GM21723 (cell line): ENCODE data around the gene KAZN.

Experiments used
- ATAC-seq: cut with Tn5 transposase; IDR thresholded peaks from one replicate; pipeline ENCODE4 v1.9.1; 2021; ENCODE audit warnings: mild to moderate bottlenecking, moderate library complexity; ENCODE audit not compliant: unreplicated experiment

Gene KAZN

DNA sequence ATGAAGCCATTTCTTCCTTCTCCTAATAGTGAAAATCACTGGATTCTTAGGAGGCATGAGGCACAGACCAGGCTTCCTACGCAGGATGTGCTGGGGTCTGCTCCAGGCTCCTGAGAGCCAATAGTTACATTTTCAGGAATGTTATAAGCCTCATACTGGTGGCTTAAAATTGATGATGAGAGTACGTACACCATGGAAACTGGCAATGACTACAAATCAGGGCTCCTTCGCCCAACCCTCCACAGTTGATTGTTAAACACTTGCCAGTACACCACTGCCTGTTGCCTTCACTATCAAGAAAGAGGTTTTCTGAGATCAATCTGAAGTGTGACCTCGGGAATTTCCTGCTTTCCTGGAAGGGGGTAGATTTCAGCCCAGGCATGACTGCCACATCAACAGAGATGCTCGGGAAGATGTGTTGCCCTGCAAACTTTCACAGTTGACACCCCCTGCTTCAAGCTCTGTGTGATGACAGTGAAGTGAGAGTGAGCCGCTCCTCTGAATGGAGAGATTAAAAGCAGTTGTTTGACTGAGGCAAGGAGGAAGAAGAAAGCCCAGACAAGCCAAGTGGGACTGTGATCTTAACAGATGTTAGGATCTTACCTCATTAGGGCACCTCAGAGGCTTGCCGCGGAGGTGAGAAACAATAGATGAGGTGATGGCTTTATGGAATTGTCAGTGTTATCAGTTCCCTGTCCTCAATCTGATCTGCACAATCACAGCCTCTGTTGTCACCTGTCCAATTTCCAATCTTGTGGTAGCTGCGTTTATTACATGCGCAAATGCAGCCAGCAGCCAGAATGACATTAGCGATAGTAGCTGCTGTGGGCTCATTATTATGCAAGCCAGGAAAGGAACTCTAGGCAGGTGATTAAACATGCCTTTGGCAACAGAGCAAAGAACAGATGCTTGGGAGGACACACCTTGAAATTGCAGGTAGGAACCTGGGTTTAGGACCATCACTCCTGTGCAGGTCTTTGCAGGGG lies 277.3 kb downstream of the KAZN start:
- ATAC-seq: no peak

DNA sequence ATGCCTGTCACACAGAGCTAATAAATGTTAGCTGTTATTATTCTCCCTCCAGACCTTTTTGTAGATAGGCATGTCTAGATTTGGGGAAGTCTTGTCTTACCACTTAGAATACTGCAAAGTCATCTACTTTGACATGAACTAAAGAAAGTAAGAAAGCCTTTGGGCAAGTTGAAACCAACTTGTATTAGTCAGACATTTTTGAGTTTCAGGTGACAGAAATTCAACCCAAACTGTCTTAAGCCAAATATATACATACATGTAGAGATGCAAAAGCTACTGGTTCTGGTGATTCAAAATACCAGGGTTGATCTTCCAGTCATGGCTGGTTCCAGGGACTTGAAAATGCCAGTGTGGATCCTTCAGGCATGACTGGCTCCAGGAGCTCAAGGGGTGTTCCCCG lies 278.3 kb downstream of the KAZN start:
- ATAC-seq: no peak

DNA sequence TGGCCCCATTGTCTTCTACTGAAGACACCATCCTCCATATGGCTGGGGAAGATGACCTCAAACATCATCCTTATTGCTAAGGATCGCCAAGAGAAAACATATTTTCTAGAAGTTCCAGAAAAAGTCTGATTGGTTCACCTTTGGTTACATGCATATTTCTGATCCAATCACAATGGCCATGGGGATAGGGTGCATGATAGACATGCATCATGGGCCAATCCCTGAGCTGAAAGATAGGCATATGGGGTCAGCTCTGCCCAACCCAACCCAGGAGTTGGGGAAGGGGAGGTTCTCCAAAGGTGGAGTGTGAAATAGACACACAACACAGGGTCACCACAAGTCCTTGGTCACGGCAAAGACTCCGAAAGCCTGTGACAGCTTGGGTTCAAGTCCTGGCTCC lies 278.7 kb downstream of the KAZN start:
- no peak for ATAC-seq

DNA sequence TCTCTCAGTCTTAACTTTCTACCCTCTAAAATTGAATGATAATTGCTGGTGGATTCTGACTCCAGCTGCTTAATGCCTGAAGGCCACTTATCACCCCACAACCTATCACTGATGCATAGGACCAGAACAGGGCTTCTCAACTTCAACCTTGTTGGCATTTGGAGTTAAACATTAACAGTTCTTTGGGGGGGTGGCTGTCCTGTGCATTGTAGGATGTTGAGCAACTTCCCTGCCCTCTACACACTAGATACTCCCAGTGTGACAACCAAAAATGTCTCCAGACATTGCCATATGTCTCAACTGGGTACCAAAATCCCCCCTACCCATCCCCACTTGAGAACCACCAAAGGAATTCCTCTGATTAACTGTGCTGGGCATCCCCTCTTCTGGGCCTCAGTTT lies 279.6 kb downstream of the KAZN start:
- ATAC-seq: no peak

DNA sequence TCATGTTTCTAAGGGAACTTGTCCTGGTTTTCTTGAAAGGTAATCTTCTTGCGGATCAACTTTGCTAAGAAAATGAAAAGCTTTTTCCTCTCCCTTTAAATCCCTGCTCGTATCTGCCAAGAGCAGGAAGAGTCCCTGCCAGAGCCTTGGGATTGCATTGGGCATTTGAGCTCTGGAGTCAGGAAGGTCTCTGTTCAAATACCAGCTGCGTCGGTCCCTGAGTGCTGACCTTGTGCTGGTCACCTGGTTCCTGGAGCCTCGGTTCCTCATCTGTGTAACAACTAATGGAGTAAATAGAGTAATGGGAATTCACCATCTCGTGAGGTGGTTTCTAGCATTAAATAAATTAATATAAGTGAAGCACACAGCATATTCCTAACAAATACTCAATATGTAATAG lies 280.5 kb downstream of the KAZN start:
- no peak for ATAC-seq

DNA sequence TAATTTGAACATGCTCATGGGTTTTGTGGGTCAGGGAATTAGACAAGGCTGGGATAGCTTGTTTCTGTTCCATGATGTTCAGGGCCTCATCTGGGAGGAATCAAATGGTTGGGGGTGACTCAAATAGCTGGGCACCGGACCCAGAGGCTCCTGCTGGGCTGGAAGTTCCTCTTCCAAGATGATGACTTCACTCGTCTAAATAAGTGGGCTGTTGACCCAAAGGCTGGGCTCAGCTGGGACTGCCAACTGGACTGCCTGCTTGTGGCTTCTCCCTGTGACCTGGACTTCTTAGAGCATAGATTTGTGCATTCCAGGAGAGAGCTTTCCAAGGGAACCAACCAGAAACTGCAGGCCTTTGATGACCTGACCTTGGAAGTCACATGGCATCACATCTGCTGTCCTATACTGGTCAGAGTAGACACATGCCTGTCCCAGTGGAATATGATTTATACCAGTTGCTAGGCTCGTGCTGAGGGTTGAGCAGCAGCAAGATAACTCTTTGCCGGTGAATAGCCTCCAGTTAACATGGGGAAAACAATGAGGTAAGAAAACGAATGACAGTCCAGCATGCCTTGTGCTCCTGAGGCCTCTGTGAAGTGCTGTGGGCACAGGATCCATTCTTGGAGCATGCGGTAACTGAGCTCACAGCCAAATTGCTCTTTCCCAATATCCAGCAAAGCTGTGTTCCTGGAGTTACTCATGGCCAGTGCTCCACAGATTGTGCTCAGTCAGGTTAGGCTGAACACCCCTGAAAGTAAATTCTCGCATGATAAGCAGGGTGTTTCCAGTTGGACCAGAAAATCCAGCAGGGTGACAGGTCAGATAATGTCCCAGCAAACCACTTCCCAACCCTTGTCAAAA lies 282.2 kb downstream of the KAZN start:
- no peak for ATAC-seq

DNA sequence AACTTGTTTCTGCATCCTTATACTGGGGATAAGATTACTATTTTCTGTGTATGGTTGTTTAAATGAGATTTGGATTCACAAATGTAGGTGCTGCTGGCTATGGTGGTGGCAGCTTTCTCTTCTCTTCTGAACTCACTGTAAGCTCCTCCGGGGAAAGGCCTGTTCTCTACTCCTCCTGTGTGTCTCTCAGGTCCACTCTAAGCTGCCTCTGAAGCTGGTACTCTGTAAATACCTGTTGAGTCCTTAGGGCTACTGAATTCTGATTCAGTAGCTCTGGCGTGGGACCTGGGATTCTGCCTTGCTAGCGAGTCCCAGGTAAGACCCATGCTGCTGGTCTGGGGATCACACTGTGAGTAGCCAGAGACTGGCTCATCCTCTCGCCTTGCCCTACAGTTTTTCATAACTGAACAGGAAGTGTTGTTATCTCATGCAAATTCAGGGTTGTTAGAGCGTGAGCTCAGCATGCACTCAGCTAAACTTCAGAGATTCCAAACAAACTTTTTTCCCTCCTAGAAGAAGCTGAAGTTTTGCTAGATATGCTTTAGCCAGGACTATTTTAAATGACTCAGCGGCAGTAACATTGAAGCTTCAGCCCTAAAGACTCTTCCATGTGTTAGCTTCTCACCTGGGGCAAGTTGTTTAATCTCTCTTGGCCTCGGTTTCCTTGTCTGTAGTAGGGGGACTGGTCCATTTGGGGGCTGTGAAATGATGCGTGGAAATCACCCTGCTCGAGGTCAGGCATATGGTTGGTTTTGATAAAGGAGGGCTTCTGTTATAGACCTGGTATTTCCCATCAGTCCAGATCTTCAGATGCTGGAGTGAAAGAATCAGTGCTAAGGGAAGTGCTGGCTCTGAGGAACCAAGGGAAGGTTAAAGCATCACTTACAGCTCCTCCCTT lies 283.5 kb downstream of the KAZN start:
- ATAC-seq: peak; percentile 78

DNA sequence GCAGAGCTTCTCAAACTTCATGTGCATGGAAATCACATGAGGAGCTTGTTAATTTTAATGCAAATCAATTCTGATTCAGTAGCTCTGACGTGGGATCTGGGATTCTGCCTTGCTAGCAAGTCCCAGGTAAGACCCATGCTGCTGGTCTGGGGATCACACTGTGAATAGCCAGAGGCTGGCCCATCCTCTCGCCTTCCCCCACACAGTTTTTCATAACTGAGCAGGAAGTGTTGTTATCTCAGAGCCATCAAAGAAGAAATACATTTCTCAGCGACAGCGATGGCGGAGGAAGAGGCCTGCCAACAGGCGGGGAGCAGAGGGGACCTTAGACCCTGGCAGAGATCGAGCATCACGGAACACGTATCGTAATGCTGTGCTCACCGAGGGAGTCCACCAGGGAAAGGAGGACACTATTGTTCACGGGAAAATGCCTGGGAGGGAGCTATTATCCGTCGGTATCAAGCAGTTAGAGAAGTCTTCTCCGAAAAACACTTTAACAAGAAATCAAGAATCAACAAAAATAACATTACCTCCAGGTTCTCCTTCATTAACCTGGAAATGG lies 286.2 kb downstream of the KAZN start:
- no peak for ATAC-seq

DNA sequence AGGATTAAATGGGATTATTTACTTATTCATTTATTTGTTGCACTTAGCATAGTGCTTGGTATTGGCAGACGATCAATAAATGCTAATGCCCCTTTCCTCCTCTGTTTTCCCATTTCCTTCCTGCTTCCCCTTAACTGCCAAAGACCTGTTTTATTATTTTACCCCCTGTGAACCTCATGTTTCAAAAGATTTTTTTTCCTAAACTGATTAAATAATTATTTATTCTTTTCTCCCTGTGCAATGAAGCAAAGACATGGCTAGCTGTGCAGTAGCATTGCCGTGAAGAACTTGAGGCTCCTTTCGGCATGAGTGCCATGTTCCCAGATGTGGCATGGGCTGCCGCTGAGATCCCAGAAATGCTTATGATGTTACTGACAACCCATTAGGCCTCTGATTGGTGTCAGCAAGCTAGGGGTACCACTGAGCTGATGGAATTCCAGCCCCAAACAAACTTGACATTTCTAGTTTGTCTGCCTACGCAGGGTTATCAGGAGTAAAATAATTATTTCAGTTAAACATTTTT lies 288.6 kb downstream of the KAZN start:
- no peak for ATAC-seq

DNA sequence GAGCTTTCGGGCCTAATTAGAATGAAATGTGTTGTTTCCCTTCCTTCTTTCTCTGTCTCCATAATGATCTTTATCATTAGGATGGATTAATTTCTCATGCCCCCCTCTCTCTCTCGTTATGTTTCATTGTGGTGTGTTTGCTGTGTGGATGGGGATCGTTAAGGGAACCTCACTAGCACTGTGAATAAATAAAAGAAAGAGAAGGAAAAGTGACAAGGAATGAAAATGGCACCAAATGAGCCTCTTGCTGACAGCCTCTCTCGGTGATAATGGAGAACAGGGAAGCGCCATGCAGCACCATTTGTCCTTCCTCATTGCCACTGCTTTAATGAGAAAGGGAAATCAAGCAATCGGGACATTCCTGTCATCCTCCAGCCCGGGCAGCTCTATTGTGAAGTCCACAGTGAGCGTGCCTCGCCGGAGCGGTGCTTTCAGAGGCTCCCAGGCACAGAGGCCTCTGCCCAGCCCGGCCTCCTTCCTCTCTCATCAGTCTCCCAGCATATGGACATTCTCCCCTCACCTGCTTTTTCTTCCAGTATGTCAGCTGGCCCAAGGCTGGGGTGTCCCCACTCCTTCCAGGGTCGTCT lies 289.4 kb downstream of the KAZN start:
- ATAC-seq: no peak

DNA sequence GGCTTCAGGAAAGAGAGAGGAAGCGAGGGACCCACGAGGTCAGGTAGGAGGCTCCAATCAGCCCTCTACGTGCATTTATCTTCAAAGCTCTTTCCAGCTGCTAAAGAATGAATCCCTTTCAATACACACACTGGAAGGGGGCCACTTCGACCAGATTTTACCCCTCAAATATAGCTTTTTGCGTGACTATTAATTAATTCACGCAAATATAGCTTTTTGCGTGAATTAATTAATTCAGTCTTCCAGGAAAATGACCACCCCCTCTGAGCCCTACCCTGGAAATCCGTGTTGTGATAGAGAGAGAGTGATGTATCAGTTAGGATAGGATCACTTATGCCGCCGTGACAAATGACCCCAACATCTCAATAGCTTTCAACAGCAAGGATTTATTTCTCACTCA lies 289.9 kb downstream of the KAZN start:
- ATAC-seq: no peak

DNA sequence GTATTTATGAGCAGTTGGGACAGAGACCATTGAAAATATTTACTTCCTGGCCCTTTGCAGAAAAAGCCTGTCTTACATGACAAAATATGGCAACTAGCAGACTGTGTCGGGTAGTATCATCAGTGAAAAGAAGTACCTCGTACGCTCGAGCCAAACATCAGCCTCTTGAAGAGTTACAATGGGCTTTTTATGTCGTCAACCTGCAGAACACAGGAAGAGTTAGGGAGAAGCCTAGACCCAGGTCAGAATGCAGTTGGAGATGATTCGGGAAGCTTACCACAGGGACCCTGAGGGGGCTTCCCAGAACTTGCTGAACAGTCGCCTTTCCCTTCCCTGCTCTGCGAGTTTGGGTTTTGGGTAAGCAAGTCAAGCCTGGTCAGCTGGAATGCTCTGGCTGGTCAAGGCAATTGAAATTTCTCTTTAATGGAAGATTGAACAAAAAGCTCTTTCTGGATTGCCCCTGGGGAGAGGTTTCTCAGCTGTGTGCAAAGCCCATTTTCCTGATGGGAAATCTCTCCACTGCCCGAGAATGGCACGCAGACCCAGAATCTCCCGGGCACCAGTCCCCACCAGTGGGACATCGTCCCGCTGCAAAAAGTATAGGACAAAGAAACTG lies 291.4 kb downstream of the KAZN start:
- no peak for ATAC-seq

DNA sequence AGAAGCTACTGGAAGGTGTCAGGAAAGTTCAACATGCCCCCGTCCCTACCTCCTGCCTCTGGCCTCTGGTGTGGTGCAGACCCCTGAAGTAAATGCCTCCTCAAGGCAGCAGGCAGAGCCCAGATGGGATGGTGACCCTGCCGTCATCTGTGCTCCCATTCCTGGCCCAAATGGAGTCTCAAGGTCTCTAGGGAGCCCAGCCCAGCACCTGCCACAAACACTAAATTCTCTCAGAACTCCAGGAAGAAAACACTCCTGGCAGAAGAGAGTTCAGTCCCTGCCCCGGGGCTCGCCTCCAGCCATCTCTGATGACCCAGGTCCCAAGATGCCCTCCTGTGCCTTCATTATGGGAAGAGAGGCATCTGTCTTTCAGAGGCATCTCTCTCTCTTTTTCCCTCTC lies 293.5 kb downstream of the KAZN start:
- ATAC-seq: no peak

DNA sequence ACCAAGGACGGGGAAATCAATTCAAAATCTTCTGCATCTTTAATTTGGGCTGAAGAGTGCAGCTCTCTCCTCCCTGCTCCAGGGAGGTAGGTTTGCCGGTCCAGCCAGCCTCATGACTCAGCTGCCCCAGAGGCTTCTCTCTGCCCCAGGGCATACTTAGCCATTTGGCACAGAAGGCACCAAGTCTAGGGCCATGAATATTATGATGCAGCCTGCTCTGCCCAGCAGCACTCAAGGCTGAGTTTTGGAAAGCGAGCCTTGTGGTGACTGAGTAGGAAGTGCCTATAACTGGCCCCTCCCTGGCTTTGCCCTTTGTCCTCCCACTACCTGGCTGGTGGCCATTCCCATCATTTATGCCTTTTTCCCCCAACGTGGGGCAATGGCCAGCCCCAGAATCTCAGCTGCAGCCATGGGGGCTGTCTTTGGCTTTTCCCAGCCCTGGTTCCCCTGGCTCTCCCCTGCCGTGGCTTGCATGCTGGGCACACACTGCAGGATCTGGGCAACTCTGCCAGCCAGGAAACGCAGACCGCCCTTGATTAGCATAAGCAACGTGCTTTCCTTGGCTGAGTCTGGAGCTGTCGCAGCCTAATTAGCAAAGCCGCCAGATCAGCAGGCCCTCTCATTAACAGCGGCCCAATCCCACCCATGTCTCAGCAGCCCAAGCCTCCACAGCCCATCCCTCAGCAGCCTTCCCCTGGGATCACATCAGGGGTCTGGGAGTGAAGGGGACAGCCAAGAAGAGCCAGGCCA lies 296.5 kb downstream of the KAZN start:
- no peak for ATAC-seq

DNA sequence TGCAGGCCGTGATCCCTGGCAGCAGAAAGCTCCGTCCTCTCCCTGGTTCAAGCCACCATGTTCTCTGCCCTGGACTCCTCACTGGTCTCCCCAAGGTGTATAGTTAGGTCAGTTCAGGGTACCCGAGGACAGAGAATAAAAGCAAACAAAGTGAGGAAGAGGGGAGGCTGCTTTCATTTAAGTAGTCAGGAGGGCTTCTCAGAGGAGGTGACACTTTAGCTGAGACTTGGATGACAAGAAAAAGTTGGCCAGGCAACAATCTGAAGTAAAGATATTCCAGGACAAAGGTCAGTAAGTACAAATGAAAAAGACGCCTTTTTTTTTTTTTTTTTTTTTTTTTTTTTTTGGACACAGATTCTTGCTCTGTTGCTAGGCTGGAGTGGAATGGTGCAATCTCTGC lies 297.2 kb downstream of the KAZN start:
- no peak for ATAC-seq

DNA sequence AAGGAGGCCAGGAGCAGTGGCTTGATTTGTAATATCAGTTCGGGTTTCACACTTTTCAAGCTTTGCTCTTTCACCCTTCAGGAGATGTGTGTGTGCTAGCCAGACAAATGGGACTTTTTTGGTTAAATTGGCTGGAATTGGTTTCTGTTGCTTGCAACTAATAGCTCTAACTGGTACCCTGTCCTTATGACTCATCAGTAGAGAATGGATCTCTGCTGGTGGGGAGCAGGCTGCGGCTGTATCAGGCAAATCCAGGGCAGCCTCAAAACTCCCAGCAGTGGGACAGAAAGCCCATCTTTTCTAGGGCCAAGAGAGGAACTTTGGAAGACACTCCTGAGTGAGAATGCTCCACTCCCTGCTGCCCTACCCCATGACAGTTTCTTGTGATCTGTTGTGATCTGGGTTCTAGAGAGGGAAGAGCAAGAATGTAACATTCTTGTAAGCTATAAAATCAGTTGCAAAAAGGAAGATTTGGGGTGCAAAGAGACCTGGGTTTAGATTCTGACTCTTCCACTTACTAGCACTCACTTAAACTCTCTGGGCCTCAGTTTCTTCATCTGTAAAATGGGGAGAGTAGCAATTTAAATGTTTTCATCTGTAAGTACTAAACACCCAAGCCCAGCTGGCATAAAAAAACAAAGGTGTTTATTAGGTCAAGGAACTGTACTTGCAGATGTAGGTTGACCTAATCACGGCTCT lies 298.0 kb downstream of the KAZN start:
- ATAC-seq: no peak

DNA sequence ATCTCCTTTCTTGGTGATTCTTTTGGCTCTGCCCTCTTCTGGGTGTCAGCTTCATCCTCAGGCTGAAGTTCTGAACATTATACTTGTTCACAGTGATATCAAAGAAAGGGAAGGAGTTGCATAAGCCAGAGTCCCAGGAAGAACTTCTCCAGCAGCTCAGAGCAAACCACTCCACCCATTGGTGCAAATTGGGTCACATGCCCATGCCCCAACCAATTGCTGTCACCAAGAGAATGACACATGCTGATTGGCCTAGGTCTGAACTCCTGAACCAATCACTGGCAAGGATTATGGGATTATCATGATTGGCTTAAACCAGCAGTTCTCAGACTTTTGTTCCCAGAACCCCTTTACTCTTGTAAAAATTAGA lies 298.6 kb downstream of the KAZN start:
- no peak for ATAC-seq

DNA sequence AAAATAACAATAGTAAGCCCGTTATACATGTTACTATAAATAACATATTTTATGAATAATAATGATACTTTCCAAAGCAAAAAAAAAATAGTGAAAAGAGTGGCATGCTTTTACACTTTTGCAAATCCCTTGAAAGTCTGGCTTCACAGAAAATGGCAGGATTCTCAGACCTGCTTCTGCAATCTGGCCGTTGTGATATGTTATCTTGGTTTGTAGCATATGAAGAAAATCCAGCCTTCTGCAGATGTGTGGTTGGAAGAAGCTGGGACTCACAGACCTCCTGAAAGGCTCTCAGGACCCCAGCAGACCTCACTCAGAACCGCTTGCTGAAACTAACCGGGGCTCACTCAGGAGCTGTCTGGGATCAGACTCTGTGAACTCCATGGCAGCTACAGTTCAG lies 299.1 kb downstream of the KAZN start:
- no peak for ATAC-seq
